GM12874 (cell line): Measurements from ENCODE around the gene CALD1.

Experiments used
- TF ChIP-seq, protein P1 (sequence below): IDR thresholded peaks from 2 replicates; pipeline ENCODE4 v1.5.1; 2011; ENCODE audit warnings: low read depth, mild to moderate bottlenecking, control low read depth, low read length, moderate library complexity; ENCODE audit not compliant: insufficient read depth

CALD1 gene, protein sequence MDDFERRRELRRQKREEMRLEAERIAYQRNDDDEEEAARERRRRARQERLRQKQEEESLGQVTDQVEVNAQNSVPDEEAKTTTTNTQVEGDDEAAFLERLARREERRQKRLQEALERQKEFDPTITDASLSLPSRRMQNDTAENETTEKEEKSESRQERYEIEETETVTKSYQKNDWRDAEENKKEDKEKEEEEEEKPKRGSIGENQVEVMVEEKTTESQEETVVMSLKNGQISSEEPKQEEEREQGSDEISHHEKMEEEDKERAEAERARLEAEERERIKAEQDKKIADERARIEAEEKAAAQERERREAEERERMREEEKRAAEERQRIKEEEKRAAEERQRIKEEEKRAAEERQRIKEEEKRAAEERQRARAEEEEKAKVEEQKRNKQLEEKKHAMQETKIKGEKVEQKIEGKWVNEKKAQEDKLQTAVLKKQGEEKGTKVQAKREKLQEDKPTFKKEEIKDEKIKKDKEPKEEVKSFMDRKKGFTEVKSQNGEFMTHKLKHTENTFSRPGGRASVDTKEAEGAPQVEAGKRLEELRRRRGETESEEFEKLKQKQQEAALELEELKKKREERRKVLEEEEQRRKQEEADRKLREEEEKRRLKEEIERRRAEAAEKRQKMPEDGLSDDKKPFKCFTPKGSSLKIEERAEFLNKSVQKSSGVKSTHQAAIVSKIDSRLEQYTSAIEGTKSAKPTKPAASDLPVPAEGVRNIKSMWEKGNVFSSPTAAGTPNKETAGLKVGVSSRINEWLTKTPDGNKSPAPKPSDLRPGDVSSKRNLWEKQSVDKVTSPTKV

GRCh38 chr7:134778941-134779740, at the start of gene CALD1:
TSS of gene CALD1 (plus strand) at chr7:134779634. CDS start at chr7:134867734, 88,100 bp downstream.
- TF ChIP-seq, protein P1, sequence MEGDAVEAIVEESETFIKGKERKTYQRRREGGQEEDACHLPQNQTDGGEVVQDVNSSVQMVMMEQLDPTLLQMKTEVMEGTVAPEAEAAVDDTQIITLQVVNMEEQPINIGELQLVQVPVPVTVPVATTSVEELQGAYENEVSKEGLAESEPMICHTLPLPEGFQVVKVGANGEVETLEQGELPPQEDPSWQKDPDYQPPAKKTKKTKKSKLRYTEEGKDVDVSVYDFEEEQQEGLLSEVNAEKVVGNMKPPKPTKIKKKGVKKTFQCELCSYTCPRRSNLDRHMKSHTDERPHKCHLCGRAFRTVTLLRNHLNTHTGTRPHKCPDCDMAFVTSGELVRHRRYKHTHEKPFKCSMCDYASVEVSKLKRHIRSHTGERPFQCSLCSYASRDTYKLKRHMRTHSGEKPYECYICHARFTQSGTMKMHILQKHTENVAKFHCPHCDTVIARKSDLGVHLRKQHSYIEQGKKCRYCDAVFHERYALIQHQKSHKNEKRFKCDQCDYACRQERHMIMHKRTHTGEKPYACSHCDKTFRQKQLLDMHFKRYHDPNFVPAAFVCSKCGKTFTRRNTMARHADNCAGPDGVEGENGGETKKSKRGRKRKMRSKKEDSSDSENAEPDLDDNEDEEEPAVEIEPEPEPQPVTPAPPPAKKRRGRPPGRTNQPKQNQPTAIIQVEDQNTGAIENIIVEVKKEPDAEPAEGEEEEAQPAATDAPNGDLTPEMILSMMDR = no peak

DNA sequence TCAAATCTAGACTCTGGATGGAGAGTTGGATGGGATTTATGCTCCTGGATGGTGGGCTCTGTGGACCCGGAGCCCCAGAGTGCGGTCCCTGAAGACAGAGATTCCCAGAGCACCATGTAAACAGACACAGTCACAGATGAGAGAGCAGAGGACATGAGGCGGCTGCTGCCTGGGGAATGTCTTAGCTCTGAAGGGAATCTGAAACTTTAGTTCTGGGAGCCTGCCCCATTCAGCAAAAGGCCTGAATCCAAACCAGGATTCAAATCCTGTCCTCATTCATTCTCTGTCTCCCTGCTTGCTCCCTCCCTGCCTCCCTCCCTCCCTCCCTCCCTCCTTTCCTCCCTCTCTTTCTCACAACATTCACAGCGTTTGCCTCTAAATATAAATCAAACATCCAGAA, 49.5 kb upstream of the CALD1 start:
- TF ChIP-seq, protein P1 = no peak

GRCh38 chr7:134730411-134730829, 49.0 kb upstream of the CALD1 start:
- TF ChIP-seq, protein P1 = no peak

DNA sequence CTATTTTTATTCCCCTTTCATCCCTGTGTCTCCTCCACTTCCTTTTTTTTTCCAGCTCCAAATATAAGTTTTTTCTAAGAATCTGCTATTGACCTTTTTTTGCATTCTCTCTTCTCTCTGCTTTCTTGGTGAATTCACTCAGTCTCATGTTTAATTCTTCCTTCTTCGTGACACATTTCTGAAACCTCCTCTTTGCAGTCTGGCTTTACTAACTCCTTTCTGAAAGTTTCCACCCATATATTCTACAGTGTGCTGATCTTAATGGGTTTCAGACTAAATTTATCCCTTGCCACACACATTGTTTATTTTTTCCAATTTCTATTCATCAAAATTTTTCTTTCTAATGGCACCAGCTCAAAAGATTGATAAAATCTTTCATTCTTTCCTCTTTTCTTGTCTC, 47.8 kb upstream of the CALD1 start:
- TF ChIP-seq, protein P1 = no peak

DNA sequence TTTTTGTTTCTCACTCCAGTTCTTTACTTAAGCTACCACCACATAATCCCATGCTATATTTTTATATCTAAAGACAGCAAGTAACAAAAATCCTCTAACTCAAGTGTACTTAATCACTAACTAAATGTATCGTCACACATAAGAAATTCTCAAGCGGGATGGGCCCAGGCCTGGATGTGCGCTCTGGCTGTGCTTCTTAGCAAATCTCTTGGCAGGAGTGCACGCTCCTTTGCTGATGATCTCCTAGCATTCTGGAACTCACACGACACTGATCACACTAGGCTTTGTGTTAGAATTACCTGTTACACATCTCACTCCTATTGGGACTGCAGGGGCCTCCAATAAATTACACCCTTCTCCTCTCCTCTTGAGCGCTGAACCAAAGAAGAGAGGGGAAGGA, 46.7 kb upstream of the CALD1 start:
- TF ChIP-seq, protein P1 = no peak

GRCh38 chr7:134736381-134736780, 43.1 kb upstream of the CALD1 start:
- TF ChIP-seq, protein P1 = no peak
